ENCODE measurements around the gene EZR. TPM values are rescaled to one million over a fixed set of nuclear protein-coding genes. Genes with fewer than 3 reads are reported as not detected.
A peak's percentile ranks its signal among the peaks of the same experiment; 100 is the strongest.

Gene EZR
- total RNA-seq, 1 donor from 2014 or later: 254 TPM

DNA sequence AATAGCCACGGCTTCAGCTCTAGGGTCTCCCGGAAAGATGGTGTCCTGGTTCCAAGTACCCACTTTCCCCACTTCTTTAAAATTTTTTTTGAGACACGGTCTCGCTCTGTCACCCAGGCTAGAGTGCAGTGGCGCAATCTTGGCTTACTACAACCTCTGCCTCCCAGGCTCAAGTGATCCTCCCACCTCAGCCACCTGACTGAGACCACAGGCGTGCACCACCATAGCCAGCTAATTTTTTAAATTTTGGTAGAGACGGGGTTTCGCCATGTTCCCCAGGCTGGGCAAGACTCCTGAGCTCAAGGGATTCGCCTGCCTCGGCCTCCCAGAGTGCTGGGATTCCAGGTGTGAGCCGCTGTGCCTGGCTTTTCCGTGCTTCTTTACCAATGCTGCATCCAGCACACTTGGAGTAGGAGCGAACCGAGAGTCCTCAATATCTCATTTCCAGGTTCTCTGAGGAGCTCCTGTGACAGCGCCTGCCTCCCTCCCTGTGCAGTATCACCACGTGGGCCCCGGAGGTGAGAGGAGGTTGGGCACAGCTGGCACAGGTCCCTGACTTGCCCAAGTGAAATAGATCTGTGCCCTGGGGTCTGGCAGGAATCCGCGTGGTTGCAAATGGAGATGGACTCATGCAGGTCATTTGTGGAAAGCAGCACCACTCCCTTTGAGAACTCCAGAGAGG is 37.3 kb downstream of the EZR start:
- H3K36me3 ChIP-seq (ENCODE audit: insufficient read depth, low read length): peaks cover 61% of the 10 kb centered on the region
- no peaks in the 10 kb centered on the region for H3K9me3 ChIP-seq (ENCODE audit: insufficient read depth, low read depth, low read length)
- no peak overlapping the region for H3K9ac ChIP-seq (ENCODE audit: low read length)
- H4K20me1 ChIP-seq (ENCODE audit: insufficient read depth, low read length): peaks cover 27% of the 10 kb centered on the region
- no peaks in the 10 kb centered on the region for H3K27me3 ChIP-seq (ENCODE audit: insufficient read depth, low read length)
- no peak overlapping the region for H3K4me2 ChIP-seq (ENCODE audit: low read length)
- Mint-ChIP-seq H3K9me3 (ENCODE audit: unreplicated experiment) (no peaks in the 10 kb centered on the region), H3K4me1 (ENCODE audit: low read depth, unreplicated experiment) (peaks cover 20% of the 10 kb centered on the region), H3K27me3 (ENCODE audit: low read depth, unreplicated experiment) (no peaks in the 10 kb centered on the region), H3K27ac (ENCODE audit: unreplicated experiment) (no peak overlapping the region), H3K4me3 (ENCODE audit: unreplicated experiment) (no peak overlapping the region), H3K36me3 (ENCODE audit: low read depth, unreplicated experiment) (peaks cover 46% of the 10 kb centered on the region)
- DNase-seq (ENCODE audit: low read depth): no peak
- TF ChIP-seq, protein P1, sequence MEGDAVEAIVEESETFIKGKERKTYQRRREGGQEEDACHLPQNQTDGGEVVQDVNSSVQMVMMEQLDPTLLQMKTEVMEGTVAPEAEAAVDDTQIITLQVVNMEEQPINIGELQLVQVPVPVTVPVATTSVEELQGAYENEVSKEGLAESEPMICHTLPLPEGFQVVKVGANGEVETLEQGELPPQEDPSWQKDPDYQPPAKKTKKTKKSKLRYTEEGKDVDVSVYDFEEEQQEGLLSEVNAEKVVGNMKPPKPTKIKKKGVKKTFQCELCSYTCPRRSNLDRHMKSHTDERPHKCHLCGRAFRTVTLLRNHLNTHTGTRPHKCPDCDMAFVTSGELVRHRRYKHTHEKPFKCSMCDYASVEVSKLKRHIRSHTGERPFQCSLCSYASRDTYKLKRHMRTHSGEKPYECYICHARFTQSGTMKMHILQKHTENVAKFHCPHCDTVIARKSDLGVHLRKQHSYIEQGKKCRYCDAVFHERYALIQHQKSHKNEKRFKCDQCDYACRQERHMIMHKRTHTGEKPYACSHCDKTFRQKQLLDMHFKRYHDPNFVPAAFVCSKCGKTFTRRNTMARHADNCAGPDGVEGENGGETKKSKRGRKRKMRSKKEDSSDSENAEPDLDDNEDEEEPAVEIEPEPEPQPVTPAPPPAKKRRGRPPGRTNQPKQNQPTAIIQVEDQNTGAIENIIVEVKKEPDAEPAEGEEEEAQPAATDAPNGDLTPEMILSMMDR (IDR thresholded peaks at IDR 0.05; ENCODE audit: insufficient read depth, low read depth, low read length): no peak
- no peak for TF ChIP-seq EZH2 (IDR thresholded peaks at IDR 0.05; ENCODE audit: insufficient read depth, low read length)
- H2AFZ ChIP-seq (ENCODE audit: low read depth, low read length): no peak overlapping the region
- no peak overlapping the region for H3K27ac ChIP-seq (ENCODE audit: low read depth, low read length)
- FAIRE-seq: no peak
- H3K79me2 ChIP-seq (ENCODE audit: insufficient read depth, low read length): peaks cover 30% of the 10 kb centered on the region
- H3K4me3 ChIP-seq (ENCODE audit: insufficient read depth, low read depth, low read length): no peak overlapping the region
- peaks cover 11% of the 10 kb centered on the region for H3K4me1 ChIP-seq (ENCODE audit: insufficient read depth, low read length)

DNA sequence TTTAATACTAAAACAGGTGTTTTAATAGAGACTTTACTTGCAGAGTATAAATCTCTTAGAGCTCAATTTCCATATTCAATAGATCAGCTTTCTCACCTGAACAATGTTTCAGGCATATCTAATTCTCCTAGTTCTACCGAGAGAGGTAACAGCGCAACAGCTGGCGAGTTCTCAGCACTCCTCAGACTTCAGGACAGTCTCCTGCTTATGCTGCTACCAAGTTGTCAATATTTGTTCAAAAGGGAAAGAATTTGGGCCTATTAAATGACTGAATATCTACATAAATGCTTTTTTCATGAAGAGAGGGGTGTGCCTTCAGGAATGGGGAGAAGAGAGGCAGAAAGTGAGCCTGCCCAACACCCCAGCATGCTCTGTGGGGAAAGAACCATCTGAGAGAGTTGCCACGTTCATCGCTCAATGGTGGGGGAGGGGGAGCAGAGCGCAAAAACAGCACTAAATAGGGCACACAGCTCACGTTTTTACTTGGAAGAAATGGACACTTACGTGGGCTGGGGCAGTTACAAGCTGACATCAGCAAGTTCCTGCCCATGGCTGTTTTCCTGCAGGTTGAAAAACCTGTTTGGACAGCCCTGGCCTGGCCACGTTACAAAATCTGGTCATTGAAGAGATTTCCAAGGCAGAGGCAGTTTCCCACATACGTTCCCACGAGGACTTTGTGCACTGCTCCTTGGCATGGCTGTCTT is 38.0 kb downstream of the EZR start:
- Histone ChIP-seq H3K27ac (ENCODE audit: low read depth, low read length) (no peak overlapping the region), H3K79me2 (ENCODE audit: insufficient read depth, low read length) (peaks cover 34% of the 10 kb centered on the region), H3K9me3 (ENCODE audit: insufficient read depth, low read depth, low read length) (no peaks in the 10 kb centered on the region), H3K27me3 (ENCODE audit: insufficient read depth, low read length) (no peaks in the 10 kb centered on the region), H3K4me1 (ENCODE audit: insufficient read depth, low read length) (peaks cover 11% of the 10 kb centered on the region), H3K4me2 (ENCODE audit: low read length) (no peak overlapping the region), H2AFZ (ENCODE audit: low read depth, low read length) (no peak overlapping the region), H3K9ac (ENCODE audit: low read length) (no peak overlapping the region), H3K36me3 (ENCODE audit: insufficient read depth, low read length) (peaks cover 61% of the 10 kb centered on the region), H4K20me1 (ENCODE audit: insufficient read depth, low read length) (peaks cover 33% of the 10 kb centered on the region), H3K4me3 (ENCODE audit: insufficient read depth, low read depth, low read length) (no peak overlapping the region)
- Mint-ChIP-seq H3K27me3 (ENCODE audit: low read depth, unreplicated experiment) (no peaks in the 10 kb centered on the region), H3K36me3 (ENCODE audit: low read depth, unreplicated experiment) (peaks cover 40% of the 10 kb centered on the region), H3K27ac (ENCODE audit: unreplicated experiment) (peak overlapping the region; percentile 34), H3K9me3 (ENCODE audit: unreplicated experiment) (no peaks in the 10 kb centered on the region), H3K4me3 (ENCODE audit: unreplicated experiment) (no peak overlapping the region), H3K4me1 (ENCODE audit: low read depth, unreplicated experiment) (peaks cover 20% of the 10 kb centered on the region)
- TF ChIP-seq, protein P1 (IDR thresholded peaks at IDR 0.05; ENCODE audit: insufficient read depth, low read depth, low read length): no peak
- TF ChIP-seq EZH2 (IDR thresholded peaks at IDR 0.05; ENCODE audit: insufficient read depth, low read length): no peak
- FAIRE-seq (no peak), DNase-seq (ENCODE audit: low read depth) (no peak)
